DOHH2 (cell line): ENCODE results near the gene SETDB1.

Experiments used
- H3F3A ChIP-seq: fragments of 200-600 bp; sonication (generic), shearing (Covaris generic); 2 replicates; pipeline ENCODE4 v1.6.0; 2016; ENCODE audit warnings: antibody characterized with exemption, mild to moderate bottlenecking; ENCODE audit not compliant: control insufficient read depth, insufficient read depth
- H3K27ac ChIP-seq: fragments of 200-600 bp; sonication (generic); 2 replicates; pipeline ENCODE4 v1.5.1; 2014; ENCODE audit warnings: low read depth, mild to moderate bottlenecking, low read length, moderate library complexity
- H3K27me3 ChIP-seq: fragments of 200-600 bp; sonication (generic); 2 replicates; pipeline ENCODE4 v1.6.1; 2014; ENCODE audit warnings: mild to moderate bottlenecking, low read length, mixed read lengths; ENCODE audit not compliant: control insufficient read depth
- H3K36me3 ChIP-seq: fragments of 200-600 bp; sonication (generic); 2 replicates; pipeline ENCODE4 v1.6.1; 2014; ENCODE audit warnings: mild to moderate bottlenecking, low read length, moderate library complexity, mixed read lengths; ENCODE audit not compliant: control insufficient read depth
- H3K4me1 ChIP-seq: fragments of 200-600 bp; sonication (generic); 2 replicates; pipeline ENCODE4 v1.6.1; 2014; ENCODE audit warnings: mild to moderate bottlenecking, low read length, mixed read lengths; ENCODE audit not compliant: control insufficient read depth
- H3K4me2 ChIP-seq: fragments of 200-600 bp; sonication (generic); 2 replicates; pipeline ENCODE4 v1.6.0; 2014; ENCODE audit warnings: mild to moderate bottlenecking, low read length, moderate library complexity
- H3K4me3 ChIP-seq: fragments of 200-600 bp; sonication (generic); 2 replicates; pipeline ENCODE4 v1.5.1; 2014; ENCODE audit warnings: mild to moderate bottlenecking, low read length, mixed read lengths
- H3K79me2 ChIP-seq: fragments of 200-600 bp; sonication (generic); 2 replicates; pipeline ENCODE4 v1.6.1; 2014; ENCODE audit warnings: mild to moderate bottlenecking, low read length, mixed read lengths; ENCODE audit not compliant: control insufficient read depth
- H3K9me2 ChIP-seq: fragments of 200-600 bp; sonication (generic); replicated peaks from 2 replicates; pipeline ENCODE4 v1.6.1; 2014; ENCODE audit warnings: mild to moderate bottlenecking, low read length, mixed read lengths; ENCODE audit not compliant: control insufficient read depth
- H3K9me3 ChIP-seq: fragments of 200-600 bp; sonication (generic); 2 replicates; pipeline ENCODE4 v1.6.1; 2014; ENCODE audit warnings: antibody characterized with exemption, low read length, mixed read lengths; ENCODE audit not compliant: control insufficient read depth, insufficient read depth
- H4K20me1 ChIP-seq: fragments of 200-600 bp; sonication (generic); 2 replicates; pipeline ENCODE4 v1.6.0; 2014; ENCODE audit warnings: low read depth, mild to moderate bottlenecking, antibody characterized with exemption, low read length, moderate library complexity; ENCODE audit not compliant: control insufficient read depth, insufficient read depth
- EZH2phosphoT487 ChIP-seq: fragments of 200-600 bp; sonication (generic); IDR thresholded peaks from 2 replicates; pipeline ENCODE4 v1.6.1; 2017; ENCODE audit warnings: borderline replicate concordance, mild to moderate bottlenecking, antibody characterized with exemption, low read length, moderate library complexity, mixed read lengths
- TF ChIP-seq, protein P1 (sequence below): fragments of 200-600 bp; sonication (generic); IDR thresholded peaks from one replicate; pipeline ENCODE4 v1.5.1; 2014; ENCODE audit warnings: antibody characterized with exemption, mild to moderate bottlenecking, low read depth, low read length; ENCODE audit not compliant: poor library complexity, severe bottlenecking

The SETDB1 gene

DNA sequence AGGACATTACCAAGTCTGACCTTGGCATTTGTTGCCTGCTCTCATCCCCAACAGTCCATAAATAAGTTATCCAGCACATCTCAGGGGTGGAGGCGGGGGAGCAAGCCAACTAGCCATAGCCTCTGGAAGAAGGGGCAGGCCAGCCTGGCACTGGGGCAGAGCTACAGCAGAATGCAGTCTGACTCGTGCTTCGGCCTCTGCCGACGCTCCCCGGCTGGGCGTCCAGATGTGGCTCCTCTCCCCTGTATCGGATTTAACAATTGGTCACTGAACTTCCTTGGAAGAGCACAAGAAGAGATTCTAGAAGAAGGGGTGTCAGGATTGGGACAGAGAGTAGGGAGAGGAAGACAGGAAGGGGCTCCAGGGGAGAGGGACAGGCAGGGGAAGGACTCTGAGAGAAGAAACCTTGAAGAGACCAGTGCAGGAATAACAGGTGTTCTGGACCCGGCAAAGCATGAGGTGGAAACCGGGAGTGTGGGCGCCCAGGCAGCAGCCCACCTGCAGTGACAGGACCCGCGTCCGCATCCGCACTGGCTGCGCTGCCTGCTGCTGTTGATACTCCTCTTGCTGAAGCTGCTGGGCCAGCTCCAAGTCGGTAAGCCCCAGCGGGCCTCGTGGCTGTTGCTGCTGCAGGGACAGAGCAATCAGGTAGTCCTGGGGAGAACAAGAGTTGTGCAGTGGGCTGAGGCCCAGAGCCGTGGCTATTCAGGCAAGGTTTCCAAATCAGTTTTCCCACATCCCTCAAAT lies 71.1 kb downstream of the SETDB1 start:
- H3K79me2 ChIP-seq, result no peaks in the 10 kb centered on the region
- no peaks in the 10 kb centered on the region for H3F3A ChIP-seq
- no peaks in the 10 kb centered on the region for H4K20me1 ChIP-seq
- TF ChIP-seq, protein P1, sequence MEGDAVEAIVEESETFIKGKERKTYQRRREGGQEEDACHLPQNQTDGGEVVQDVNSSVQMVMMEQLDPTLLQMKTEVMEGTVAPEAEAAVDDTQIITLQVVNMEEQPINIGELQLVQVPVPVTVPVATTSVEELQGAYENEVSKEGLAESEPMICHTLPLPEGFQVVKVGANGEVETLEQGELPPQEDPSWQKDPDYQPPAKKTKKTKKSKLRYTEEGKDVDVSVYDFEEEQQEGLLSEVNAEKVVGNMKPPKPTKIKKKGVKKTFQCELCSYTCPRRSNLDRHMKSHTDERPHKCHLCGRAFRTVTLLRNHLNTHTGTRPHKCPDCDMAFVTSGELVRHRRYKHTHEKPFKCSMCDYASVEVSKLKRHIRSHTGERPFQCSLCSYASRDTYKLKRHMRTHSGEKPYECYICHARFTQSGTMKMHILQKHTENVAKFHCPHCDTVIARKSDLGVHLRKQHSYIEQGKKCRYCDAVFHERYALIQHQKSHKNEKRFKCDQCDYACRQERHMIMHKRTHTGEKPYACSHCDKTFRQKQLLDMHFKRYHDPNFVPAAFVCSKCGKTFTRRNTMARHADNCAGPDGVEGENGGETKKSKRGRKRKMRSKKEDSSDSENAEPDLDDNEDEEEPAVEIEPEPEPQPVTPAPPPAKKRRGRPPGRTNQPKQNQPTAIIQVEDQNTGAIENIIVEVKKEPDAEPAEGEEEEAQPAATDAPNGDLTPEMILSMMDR, result no peak
- TF ChIP-seq EZH2phosphoT487, result no peak
- H3K27me3 ChIP-seq, result no peaks in the 10 kb centered on the region
- no peaks in the 10 kb centered on the region for H3K36me3 ChIP-seq
- no peak overlapping the region for H3K4me3 ChIP-seq
- H3K9me2 ChIP-seq, result no peaks in the 10 kb centered on the region
- H3K4me2 ChIP-seq, result no peak overlapping the region
- H3K9me3 ChIP-seq, result no peaks in the 10 kb centered on the region
- H3K27ac ChIP-seq, result no peak overlapping the region
- H3K4me1 ChIP-seq, result no peaks in the 10 kb centered on the region

DNA sequence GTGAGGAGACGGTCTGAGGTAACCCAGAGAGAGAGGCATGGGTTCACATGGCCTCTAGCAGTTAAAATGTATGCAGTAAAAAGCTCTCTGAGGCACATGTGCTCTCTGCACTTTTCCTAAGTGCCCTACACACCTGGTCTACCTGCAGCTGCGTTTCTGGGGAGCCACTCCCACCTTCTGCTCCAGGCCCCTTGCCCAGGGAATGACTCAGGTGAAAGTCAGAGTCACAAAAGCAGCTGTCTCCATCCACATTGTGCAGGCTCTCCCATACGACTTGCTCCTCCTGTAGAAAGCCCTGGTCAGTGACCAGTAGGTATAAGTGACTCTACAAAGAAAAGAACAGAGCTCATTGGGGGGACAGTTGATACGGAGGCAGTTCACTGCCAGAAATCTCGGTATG lies 71.8 kb downstream of the SETDB1 start:
- H3K79me2 ChIP-seq, result no peaks in the 10 kb centered on the region
- no peaks in the 10 kb centered on the region for H4K20me1 ChIP-seq
- no peaks in the 10 kb centered on the region for H3K9me3 ChIP-seq
- H3K9me2 ChIP-seq, result no peaks in the 10 kb centered on the region
- H3K4me2 ChIP-seq, result no peak overlapping the region
- TF ChIP-seq, protein P1, result no peak
- TF ChIP-seq EZH2phosphoT487, result no peak
- no peaks in the 10 kb centered on the region for H3K36me3 ChIP-seq
- peaks cover 3% of the 10 kb centered on the region for H3K4me1 ChIP-seq
- H3K4me3 ChIP-seq, result no peak overlapping the region
- no peaks in the 10 kb centered on the region for H3F3A ChIP-seq
- H3K27ac ChIP-seq, result no peak overlapping the region
- H3K27me3 ChIP-seq, result no peaks in the 10 kb centered on the region

DNA sequence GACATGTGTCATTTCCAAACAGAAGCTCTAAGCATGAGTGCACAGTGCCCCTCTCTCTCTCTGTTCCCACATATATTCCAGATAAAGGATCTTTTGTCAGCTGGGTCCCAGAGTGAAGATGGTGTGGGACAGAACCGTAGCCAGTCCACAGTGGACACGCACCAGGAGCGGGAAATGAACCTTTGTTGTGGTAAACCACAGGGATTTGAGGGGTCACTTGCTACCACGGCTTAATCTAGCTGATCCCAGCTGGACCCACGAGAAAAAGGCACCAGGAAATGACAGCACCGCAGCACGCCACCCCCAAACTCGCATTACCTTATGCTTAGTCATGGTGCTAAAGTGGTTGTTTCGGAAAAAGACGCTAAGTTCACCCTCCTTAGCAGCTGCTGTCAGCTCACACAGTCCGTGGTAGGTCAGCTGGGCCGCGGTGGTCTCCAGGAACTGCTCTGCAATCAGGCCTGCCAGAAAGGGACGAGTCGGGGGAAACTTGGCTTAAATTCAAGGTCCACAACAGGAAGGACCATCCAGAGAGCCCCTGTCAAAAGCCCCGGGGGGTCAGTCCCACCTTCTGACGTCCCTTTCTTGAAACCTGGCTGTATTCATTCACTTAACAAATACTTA lies 73.0 kb downstream of the SETDB1 start:
- Histone ChIP-seq H3K4me1 (peaks cover 15% of the 10 kb centered on the region), H3K27me3 (no peaks in the 10 kb centered on the region), H3K4me2 (no peak overlapping the region), H3K79me2 (no peaks in the 10 kb centered on the region), H3K27ac (no peak overlapping the region), H3K9me3 (no peaks in the 10 kb centered on the region), H3K36me3 (no peaks in the 10 kb centered on the region), H3K4me3 (no peak overlapping the region), H3K9me2 (no peaks in the 10 kb centered on the region), H4K20me1 (no peaks in the 10 kb centered on the region), H3F3A (no peaks in the 10 kb centered on the region)
- no peak for TF ChIP-seq EZH2phosphoT487
- TF ChIP-seq, protein P1, result no peak
